Neural progenitor cell (in vitro differentiated cells): Measurements from ENCODE around the gene OR8G5.

Experiments used
- EZH2 ChIP-seq: fragments of 200-600 bp; sonication (generic); IDR thresholded peaks from 2 replicates; pipeline ENCODE4 v1.6.1; 2017; ENCODE audit warnings: antibody characterized with exemption, mild to moderate bottlenecking, moderate library complexity
- TF ChIP-seq, protein P1 (sequence below): fragments of 200-600 bp; sonication (generic); IDR thresholded peaks from 2 replicates; pipeline ENCODE4 v1.5.1; 2017; ENCODE audit warnings: antibody characterized with exemption, mild to moderate bottlenecking

DNA sequence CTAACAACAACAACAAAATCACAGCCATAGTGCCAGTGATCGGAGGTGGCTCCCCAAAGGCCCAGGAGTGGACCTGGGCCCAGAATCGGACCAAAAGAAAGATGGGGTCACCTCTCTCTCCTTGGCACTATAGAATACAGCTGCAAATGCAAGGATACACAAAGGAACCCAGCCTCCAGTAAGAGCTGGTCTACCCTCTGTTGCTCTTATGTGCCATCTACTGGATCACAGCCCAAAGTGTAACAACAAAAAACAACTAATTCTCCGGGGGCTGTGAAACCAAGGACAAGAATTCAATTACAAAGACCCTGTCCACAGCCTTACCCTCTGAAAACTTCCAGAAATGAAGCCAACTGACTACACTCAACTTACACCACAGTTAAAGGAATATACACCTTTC, 21.6 kb downstream of the OR8G5 start:
- TF ChIP-seq EZH2: no peak
- TF ChIP-seq, protein P1, sequence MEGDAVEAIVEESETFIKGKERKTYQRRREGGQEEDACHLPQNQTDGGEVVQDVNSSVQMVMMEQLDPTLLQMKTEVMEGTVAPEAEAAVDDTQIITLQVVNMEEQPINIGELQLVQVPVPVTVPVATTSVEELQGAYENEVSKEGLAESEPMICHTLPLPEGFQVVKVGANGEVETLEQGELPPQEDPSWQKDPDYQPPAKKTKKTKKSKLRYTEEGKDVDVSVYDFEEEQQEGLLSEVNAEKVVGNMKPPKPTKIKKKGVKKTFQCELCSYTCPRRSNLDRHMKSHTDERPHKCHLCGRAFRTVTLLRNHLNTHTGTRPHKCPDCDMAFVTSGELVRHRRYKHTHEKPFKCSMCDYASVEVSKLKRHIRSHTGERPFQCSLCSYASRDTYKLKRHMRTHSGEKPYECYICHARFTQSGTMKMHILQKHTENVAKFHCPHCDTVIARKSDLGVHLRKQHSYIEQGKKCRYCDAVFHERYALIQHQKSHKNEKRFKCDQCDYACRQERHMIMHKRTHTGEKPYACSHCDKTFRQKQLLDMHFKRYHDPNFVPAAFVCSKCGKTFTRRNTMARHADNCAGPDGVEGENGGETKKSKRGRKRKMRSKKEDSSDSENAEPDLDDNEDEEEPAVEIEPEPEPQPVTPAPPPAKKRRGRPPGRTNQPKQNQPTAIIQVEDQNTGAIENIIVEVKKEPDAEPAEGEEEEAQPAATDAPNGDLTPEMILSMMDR: peak; percentile 55
